GM21786 (cell line): ENCODE data around the gene ALPK3.
"Not testable (repeated sequence)": the region's sequence is repeated elsewhere in the genome, so short reads cannot be mapped to it uniquely, and the experiment has no call there.

Experiments
- ATAC-seq: cut with Tn5 transposase; IDR thresholded peaks from one replicate; pipeline ENCODE4 v1.9.1; 2021; ENCODE audit not compliant: unreplicated experiment

The ALPK3 gene

DNA sequence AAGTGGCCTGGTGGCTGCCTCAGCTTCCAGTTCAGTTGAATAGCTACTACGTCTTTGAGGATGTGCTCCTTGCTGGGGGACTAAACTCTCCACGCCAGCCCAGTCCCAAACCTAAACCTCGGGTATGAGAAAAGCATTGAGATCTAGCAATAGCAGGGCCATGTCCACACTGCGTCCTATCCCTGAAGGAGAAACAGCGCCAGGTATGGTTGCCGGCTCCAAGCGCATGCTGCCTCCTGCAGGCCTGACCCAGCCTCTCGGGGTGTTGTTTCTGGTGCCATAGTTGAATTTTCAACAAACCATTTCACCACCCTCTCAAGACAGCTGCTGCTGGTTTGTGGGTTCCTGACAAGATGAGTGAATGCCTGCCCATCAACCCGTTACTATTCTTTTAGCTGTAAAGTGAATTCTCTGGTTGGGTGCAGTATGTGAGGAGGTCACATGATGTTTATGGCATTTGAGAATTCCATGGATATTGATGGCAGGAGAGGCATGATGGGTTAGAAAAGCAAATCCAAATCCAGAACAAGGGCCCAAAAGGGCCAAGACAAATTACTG is 54.4 kb downstream of the ALPK3 start:
- no peak for ATAC-seq

DNA sequence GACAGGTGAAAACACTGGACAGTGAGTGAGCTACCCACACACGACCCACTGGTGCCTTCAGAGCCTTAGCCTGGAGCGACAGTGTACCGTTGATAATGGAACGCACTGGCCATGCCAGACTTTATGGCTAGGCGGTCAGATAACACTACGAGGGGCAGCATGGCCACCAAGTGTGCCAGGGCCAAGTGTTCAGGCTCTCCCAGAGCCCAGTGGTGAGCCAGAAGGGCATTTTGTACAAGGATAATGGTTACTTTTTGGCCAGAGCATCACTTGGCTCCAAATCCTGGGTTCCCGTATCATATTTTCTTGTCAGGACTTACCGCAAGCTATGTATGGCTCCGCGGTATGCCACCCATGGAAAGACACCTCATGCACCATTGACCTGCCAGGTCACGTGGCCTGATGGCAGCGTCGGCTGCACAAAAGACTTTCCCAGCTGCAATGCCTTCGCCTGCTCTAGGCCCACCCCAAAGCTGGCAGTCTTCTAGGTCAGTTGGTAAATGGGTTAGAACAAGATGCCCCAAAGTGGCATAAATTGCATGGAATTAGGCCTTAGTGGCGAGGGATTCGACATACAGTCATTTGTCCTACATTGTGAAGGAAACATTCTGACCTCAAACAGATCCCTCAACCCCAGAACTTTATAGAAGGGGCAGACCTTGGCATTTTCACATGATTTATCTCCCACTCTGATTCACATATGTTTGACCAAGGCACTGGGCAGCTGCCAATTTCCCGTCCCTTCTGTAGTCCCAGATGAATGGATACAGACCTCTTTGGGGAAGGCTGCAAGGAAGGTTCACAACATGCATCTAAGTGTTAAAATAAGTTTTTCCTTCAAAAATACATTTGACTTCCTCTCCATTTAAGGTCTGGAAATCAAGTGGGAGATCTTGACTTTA is 55.1 kb downstream of the ALPK3 start:
- no peak for ATAC-seq

DNA sequence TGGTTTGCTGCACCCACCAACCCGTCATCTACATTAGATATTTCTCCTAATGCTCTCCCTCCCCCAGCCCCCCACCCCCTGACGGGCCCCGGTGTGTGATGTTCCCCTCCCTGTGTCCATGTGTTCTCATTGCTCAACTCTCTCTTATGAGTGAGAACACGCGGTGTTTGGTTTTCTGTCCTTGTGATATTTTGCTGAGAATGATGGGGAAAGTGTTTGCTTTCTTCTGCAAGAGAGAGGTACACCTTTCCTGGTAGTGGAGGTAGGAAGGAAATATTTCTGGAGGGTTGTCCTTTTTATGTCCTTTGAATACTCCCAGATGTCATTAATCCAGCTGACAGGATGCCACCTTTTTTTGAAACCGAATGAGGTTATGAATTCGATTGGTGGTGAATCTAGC is 56.8 kb downstream of the ALPK3 start:
- ATAC-seq, result no peak

DNA sequence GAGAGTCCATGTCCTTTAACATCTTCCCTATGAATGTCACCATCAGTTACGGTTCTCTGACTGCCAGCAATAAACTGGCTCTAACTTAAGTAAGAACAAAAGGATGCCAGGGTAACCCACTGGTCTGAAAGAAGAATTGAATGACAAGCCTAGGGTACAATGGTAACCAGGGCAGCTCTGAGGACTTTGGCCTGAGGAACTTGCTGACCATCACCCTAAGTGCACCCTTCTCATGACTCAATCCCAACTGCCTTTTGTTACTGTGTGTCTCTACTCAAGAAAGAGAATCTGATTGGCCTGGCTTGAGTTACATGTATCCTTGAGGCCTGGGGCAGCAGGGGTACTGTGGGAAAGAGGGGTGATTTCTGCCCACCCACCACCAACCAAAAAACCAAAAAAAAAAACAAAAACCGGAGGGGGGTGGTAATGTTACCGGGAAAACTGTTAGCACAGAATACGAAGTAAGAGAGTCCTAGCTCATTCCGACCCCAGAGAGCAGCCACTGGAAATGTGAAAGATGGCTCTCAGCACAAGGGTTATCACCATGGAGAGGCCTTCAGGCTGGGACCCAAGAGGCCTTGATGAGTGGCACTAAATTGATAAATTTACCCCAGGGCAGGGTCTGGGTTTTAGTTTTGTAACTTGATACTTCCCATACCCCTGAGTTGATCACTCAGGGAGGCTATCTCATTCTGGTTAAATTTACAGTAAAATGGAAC is 58.0 kb downstream of the ALPK3 start:
- ATAC-seq, result no peak

DNA sequence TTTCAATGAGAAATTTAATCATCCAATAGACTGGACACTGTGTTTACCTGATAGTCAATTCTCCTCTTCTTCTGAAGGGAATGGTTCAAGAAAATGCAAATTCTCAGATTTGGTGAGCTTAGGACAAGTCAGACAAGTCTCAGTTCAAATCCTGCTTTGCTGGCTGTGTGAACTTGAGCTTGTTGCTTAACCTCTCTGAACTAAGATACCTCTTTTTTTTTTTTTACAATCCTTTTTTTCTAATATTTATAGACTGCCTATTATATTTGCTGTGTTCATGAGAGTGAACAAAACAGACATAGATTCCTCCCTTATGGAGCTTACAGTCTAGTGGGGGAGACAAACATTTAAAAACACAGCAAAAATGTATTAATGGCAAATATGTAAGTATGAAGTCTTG is 59.1 kb downstream of the ALPK3 start:
- no peak for ATAC-seq

DNA sequence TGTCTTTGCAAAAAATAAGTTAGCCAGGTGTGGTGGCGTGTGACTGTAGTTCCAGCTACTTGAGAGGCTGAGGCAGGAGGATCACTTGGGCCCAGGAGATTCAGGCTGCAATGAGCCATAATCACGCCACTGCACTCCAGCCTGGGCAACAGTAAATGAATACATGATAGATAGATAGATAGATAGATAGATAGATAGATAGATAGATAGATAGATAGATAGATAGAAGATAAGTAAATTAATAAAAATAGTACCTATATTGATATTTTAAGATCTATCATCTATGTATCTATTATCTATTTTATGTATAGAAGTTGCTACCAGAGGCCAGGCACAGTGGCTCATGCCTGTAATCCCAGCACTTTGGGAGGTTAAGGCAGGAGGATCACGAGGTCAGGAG is 60.5 kb downstream of the ALPK3 start:
- ATAC-seq, result not testable (repeated sequence)

DNA sequence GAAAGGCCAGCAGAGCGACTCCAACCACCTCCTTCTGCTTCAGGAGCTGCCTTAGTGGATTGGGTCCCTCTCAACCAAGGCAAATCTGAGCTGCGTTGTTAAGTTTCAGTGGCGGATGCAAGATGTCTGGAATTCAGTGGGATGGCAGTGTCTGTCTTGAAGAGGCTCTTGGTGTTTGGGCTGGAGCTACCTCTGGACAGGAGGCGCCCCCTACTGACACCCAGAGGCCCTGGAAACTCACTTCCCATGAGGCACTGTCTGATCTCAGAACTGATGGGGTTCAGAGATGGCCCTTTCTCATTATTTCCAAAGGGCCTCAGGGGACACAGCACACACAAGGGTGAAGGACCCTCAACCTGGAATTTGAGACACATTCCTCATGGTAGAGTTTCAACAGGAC is 61.3 kb downstream of the ALPK3 start:
- ATAC-seq, result no peak

DNA sequence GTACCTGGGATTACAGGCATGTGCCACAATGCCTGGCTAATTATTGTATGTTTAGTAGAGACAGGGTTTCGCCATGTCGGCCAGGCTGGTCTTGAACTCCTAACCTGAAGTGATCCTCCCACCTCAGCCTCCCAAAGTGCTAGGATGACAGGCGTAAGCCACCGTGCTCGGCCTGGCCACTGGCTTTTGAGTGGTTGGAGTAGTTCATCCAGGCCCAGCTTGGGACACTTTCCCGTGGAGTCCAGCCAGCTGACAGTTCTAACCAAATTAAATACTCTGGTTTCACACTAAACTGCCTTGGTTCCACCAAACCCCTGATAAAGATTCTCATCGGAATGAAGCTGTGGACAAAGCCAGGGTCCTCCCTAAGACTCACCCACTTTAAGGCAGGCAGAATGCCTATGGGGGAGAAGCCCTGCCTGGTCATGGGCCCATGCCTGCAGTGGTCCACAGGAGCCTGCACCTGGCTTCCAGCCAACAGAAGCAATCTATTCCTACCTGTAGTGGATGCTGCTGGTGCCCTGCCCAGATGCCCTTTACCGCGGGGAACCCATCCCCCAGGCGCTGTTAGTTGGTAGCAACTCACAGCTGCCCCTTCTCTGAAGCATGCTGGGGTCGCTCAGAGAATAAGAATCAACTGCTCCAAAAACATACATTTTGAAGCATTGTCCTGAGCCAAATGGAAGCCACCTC is 62.1 kb downstream of the ALPK3 start:
- ATAC-seq, result no peak

DNA sequence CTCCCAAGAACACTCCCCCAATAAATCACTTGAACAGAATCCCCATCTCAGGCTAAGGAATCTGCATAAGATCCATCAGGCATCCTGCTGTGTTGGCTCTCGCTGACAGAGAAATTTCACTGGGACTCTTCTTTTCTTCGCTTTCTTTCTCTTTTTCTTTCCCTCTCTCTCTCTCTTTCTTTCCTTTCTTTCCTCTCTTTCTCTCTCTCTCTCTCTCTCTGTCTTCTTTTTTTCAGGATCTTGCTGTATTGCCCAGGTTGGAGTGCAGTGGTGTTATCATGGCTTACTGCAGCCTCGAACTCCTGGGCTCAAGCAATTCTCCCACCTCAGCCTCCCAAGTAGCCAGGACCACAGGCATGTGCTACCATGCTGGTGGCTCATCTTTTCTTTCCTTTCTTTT is 62.9 kb downstream of the ALPK3 start:
- no peak for ATAC-seq

DNA sequence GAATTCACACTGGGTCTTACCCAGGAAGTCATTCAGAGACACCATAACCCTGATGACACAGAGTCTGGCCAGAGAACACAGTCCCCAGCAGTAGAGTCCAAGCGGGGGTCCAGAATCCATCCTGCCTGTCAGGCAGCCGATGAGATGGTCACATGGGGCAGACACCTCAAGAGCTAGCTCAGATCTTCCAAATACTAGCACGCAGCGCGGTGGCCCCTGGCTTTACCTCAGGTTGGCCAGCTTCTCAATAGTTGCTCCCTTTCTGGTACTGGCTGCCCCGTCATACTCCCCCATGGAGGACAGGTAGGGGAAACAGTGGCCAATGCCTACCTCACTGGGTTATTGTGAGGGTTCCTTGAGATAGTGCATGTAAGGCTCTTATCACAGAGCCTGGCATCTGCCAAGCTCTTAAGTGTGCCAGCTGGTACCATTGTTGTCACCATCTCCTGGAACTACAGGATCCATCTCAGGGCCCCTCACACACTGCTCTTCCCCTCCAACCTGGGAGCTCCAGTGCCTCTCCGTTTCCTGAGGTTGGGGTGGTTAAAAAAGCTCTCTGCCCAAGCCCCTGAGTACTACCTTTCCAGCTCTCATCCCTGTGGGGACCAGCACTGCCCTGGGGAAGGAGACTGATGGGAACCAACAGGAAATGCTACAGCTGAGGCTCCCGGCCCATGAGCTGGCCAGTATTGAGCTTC is 63.8 kb downstream of the ALPK3 start:
- ATAC-seq, result no peak

DNA sequence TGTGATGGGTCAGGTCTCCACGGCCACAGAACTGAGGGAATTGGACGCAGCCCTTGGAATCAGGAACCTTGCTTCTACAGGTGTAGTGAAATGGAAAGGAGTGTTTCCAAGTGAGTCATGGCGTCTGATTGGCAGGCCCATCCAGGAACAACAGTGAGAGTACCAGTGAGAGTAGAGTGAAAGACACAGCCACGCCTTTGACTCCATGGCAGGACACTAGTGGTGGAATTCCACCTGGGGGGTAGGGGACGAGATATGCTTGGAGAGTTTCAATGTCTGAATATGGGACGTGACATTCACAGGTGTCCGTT is 64.3 kb downstream of the ALPK3 start:
- no peak for ATAC-seq

DNA sequence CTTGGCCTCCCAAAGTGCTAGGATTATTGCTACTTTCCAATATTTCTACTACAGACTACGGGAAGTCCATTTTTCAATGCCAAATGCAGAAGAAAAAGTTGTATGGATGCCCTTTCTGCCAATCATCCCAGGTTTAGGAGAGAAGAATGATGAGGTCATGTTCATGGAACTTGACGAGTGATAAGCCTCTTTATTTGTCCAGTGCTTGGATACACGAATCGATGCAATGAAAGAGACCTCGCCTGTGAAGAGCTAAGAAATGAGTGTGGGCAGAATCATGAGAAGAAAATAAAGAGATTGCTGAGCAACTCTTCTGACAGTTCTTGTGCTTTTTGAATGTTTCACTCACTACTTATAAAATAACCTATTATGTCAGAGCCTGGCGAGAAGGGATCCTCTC is 66.3 kb downstream of the ALPK3 start:
- ATAC-seq, result no peak

DNA sequence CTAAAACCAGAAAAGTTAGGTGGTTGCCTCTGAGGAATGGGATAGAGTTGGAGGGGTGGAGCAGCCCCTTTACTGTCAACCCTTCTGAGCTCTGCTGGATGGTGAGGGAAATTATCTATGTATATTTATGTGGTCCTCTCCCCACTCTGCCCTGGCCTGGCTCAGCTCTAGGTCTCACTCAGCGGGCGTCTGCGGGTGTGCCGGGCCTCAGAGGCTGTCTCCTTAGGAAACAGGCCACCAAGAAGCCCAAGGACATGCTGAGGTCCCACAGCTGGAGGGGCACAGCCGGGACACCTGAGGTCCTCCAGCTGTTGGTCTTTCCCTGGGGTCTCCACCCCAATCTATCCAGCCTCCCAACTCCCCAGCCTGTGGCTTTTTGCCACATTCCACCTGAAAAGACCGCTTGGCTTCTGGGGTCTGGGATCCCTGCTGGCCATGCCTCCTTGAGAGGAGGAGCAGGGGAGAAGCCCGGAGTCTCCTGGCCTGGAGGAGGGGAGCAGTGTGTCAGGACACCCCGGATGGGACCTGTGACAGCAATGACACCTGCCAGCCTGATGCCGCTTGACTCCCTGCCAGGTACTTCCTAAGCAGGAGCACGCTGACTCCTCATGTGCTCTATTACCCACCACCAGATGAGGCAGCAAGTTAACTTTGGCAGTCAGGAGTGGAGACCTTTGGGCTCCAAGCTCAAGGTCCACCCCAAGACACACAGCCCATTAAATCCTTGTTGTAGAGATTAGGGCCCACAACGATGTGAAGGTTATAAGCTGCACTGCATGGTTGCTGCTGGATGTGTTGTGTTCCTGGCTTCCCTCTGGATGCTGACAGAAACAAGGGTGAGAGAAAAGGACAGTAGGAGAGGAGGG is 67.0 kb downstream of the ALPK3 start, which contains the start of gene SLC28A1:
Gene SLC28A1, plus strand, starts transcription at position 747 of the 866 bp plus-strand sequence. CDS start 3,099 bp downstream, outside the sequence.
- no peak for ATAC-seq

DNA sequence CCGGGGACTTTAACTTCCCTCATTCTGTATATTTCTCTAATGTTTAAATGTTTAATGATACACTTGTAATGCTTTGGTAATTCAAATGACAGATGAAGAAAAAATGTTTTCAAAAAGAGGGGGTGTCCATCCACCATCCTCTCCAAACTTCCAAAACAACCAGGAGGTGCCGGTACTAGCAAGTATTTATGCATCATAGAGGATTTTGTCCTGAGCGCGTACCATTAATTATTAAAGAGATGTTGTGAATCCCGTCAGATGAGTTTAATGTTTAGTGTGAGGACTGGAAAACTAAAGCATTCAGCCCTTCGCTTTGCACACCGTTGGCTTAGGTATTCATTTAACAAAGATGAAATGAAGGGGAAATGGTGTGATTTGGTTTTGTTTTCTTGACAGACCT is 68.6 kb downstream of the ALPK3 start:
- ATAC-seq, result no peak

DNA sequence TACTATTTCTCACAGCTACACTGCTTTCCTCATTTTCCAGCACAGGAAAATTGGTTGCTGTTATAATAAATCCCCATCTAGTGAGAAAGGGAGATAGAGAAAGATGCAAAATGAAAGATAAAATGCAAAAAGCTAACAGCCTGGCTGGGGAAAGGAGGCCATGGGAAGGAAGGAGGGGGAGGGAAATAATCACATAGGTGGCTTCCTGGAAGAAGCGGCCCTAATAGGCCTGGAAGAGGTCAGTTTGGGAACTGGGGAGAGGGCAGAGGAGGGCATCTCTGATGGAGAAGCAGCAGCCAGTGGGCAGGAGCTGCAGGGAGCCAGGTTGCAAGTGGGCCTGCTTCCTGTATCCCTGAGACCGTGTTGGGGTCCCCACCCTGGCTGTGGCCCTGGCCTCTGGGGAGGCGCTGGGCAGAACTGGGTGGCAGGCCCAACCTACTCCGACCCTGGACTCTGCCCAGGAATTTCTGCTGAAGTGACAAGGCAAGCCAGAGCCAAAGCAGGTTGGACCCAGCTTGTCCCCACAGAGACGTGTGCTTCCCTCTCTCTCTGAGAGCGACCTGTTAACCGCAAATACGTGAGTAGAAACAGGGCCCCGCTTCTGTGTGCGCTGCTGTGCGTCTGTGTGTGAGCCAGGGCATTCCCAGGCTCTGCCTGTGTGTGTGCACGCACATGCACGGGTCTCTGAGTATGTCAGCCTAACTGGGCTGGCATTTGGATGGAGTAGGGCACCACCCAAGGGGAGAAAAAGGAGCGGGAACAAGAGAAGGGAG is 69.2 kb downstream of the ALPK3 start:
- ATAC-seq, result no peak

DNA sequence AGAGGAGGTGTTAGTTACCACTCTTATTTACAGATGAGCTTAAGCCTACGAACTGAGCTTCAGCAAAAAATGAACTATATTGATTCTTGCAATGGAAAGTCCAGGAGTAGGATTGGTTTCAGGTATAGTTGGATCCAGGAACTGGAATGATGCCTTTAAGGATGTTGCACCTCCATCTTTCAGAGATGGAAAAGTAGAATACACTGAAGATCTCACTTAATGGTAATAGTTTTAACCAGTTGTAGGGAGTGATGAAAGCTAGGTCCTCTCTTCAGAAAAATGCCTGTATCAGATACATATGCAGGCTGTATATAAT is 69.8 kb downstream of the ALPK3 start:
- ATAC-seq, result no peak

DNA sequence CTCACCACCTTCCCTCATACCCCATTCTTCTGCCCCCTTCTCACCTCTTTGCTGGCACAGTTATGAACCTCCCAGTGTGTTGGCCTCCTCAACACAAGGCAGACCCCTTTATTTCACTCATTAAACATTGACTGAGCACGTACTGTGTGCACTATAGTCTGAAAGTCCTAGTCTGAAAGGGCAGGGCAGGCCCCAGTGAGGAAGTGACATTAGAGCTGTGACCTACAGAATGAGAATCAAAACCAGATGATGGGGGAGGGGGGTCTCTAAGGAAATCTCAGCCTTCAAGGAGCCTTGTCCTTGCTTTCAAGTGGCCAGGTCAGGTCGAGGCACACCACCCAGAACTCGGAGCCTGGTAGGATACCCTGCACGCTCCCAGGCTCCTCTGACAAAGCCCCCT is 70.8 kb downstream of the ALPK3 start:
- no peak for ATAC-seq

DNA sequence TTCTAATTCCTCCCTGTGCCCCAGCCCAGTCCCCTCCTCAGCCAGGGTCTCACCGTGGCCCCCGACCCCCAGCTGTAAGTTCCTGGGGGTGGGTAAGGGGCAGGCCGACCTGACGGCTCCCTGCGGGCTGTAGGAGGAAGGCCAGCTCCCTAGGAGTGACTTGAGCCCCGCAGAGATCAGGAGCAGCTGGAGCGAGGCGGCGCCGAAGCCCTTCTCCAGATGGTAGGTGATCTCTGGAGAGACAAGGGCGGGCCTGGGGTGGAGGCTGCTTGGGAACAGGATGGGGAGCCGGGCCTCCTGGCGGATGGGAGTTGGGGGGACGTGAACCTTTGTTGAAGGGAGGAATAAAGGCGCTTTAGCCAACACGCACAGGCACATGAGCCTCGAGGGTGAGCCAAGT is 71.5 kb downstream of the ALPK3 start:
- ATAC-seq, result no peak

DNA sequence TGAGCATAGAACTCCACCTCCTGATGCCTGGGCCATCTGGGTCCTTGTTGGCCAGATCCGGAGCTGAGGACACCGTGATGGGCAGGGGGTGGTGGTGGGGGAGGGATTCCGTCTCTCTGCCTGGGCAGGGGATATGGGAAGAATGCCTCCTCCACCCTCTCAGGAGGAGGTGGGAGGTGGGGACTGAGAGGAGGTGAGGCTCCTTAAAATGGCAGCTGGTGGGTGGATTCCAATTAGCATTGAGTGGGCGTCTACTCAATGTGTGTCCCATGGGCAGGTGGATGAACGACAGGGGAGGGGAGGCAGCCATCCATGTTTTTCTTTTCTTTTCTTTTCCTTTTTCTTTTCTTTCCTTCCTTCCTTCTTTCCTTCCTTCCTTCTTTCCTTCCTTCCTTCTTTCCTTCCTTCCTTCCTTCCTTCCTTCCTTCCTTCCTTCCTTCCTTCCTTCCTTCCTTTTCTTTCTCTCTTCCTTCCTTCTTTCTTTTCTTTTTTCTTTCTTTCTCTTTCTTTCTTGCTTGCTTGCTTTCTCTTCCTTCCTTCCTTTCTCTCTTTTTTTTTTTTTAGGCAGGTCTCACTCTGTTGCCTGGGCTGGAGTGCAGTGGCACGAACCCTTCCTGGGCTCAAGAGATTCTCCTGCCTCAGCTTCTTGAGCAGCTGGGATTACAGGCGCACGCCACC is 72.3 kb downstream of the ALPK3 start:
- no peak for ATAC-seq
